ENCODE measurements around the gene ACSF3.
"Not testable (repeated sequence)": the region's sequence is repeated elsewhere in the genome, so short reads cannot be mapped to it uniquely, and the experiment has no call there.

Gene ACSF3

GRCh38 chr16:89056592-89056991 lies 37.1 kb upstream of the ACSF3 start:
- DNase-seq, result no peak

GRCh38 chr16:89057738-89058137 lies 35.9 kb upstream of the ACSF3 start:
- DNase-seq, result no peak

DNA sequence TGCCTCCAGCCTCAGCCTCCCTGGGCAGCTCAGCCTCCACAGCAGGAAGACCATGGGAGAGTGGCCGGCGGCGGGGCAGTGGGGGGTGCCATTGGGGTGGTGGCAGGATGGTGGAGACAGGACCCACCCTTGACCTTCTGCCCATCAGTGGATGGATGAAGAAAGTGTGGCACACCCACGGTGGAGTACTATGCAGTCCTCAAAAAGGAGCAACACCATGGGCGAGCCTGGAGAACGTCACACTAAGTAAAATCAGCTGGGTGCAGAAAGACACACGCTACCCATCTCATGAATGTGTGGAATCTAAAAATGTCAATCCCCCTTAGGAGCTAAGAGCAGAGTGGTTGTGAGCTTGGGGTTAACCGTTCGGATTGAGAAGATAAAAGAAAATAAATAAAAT lies 34.8 kb upstream of the ACSF3 start:
- DNase-seq, result no peak

- DNase-seq, result no peak
These were observed 33.4 kb upstream of the ACSF3 start for GRCh38 chr16:89060207-89060794.

DNA sequence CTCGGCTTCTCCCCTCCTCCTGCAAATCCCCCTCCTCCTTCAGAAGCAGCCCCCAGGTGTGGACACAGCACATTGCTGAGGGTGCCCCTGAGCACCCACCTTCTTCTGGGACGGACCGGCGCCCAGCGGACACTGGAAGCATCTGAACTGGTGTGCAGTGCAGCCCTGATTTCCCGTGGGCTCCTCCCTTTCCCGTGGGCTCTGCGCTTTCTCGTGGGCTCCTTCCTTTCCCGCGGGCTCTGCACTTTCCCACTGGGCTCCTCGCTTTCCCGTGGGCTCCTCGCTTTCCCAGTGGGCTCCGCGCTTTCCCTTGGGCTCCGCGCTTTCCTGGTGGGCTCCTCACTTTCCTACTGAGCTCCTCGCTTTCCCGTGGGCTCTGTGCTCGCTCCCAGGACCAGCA lies 32.6 kb upstream of the ACSF3 start:
- no peak for DNase-seq

DNA sequence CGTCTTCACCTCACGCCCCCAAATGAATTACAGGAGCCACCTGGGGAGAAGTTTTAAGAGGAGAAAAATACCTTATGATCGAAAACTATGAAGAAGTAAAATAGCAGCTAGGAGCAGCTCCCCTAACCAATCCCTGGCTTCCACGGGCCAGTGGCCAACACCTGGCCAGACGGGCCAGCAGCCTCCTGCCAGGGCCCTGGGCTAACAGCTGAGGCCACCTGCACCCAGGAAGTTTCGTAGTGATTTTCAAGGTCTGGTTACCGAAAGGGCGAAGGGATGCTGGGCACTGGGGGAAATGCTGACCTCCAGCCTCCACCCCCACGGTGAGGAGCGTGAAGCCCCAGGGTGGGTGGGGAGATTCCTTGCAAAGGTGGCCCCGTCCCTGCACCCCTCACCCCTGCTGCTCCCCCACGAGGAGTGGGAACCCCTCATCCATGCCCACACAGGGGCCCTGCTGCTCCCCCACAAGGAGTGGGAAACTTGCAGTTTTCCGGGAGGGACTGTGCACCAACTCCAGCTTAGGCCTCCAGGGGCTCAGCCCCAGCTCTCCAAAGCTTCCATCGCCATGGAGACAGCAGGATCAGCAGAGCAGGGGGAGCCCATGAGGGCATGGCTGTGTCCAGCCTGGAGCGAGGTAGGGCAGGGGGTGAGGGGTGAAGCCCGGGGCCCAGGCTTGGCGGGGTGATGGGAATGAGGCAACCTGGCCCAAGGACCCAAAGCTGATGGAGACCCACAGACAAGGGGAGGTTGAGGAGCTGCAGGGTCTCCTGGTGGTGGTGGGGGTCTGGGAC lies 31.9 kb upstream of the ACSF3 start:
- no peak for DNase-seq

DNA sequence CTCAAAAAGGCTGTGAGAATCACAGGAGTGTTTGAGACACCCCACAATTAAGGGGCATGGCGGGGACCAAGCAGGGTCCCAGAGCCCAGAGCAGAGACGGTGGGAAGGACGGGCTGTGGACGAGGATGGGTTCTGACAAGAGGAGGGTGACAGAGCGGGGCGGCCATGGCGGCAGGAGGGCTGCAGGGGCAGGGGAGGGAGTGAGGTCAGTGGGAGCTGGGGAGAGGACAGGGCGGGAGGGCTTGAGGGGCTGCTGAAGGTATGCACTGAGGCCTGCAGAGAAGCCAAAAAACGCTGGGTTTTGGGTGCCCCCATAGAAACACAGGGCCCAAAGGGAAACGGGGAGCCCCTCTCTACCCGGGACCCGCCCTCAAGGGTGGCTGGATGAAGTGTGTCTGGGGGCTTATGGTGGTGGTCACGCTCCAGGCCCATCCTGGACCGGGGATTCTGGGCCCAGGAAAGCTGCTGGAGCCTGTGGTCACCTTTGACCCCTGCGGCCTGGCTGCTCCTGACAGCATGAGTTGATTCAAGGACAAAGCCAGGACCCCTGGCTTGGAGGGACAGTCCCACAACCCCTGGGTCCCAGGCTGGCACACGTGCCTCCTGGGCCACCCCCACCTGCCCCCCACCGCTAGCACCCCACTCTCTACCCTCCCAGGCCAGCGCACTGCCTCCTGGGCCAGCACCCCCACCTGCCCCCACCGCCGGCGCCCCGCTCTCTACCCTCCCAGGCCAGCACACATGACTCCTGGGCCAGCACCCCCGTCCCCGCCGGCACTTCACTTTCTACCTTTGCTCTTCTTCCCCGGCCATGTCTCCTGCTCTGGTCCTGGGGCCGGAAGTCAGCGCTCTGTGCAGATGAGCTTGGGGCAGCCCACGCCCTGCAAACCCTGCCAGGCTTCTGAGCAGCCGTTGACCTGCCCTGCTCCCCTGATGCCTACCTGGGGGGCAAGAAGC lies 31.0 kb upstream of the ACSF3 start:
- no peak for DNase-seq

DNA sequence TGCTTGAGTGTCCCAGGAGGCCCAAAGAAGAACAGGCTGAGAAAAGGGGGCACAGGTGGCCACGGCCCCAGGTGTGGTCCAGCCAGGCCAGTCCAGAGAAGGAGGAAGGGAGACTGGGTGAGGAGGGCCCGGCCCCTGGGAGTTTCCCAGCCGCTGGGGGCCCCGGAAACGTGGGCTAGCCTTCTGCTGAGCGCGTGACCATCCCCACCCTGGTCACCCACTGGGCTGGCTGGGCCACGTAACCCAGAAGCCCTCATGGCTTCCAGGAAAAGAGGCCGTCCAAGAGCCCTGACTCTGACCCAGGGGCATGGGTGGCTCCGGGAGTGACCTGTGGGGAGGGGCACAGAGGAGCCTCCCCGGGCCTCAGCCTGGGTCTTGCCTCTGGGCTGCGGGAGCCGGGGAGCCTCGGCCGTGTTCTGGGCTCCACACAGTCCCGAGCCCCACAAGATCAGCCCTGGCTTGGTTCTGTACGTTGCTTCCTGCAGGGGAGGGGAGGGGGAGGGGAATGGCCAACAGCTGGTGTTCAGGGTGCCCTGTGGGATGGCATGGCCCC lies 29.8 kb upstream of the ACSF3 start:
- no peak for DNase-seq

- no peak for DNase-seq
These were observed 28.8 kb upstream of the ACSF3 start for GRCh38 chr16:89064606-89065457.

GRCh38 chr16:89065458-89065822 lies 28.2 kb upstream of the ACSF3 start:
- DNase-seq, result no peak

GRCh38 chr16:89066721-89067120 lies 26.9 kb upstream of the ACSF3 start:
- no peak for DNase-seq

DNA sequence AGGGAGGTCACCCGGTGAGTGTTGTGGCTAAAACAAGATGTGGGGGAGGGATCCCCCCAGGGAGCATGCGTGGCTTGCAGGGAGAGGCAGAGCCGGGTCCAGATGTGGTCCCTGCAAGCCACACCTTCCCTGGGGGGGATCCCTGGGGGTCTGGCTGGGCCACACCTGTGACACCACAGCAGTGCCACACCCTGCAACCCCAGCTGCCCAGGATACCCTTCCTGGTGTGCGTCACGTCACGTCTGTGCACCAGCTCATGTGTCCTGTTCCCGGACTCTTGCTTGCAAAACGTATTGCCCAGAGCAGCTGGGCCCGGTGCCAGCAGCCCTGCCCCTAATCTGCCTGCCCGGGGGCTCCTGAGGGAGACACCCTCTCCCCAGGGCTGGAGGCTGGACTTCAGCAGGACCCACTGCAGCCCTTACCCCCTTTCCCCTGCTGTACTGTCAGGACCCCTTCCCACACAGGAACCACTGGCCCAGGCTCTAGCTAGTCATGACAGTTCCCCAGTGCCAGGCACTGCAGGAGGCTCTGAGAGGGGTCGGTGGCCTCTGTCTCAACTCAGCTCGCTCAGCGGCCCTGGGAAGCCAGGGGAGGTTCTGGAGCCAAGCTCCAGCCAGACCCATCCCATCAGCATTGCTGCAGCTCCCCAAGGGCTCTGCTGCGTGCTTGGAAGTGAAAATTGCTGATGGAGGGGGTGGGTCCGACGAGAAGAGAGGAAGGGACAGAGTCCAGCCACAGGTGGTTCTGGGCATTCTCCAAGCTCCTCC lies 25.8 kb upstream of the ACSF3 start:
- DNase-seq, result no peak

GRCh38 chr16:89068814-89069616 lies 24.6 kb upstream of the ACSF3 start:
- DNase-seq, result not testable (repeated sequence)

GRCh38 chr16:89069920-89070319 lies 23.7 kb upstream of the ACSF3 start:
- no peak for DNase-seq

GRCh38 chr16:89070590-89070989 lies 23.1 kb upstream of the ACSF3 start:
- DNase-seq, result no peak

DNA sequence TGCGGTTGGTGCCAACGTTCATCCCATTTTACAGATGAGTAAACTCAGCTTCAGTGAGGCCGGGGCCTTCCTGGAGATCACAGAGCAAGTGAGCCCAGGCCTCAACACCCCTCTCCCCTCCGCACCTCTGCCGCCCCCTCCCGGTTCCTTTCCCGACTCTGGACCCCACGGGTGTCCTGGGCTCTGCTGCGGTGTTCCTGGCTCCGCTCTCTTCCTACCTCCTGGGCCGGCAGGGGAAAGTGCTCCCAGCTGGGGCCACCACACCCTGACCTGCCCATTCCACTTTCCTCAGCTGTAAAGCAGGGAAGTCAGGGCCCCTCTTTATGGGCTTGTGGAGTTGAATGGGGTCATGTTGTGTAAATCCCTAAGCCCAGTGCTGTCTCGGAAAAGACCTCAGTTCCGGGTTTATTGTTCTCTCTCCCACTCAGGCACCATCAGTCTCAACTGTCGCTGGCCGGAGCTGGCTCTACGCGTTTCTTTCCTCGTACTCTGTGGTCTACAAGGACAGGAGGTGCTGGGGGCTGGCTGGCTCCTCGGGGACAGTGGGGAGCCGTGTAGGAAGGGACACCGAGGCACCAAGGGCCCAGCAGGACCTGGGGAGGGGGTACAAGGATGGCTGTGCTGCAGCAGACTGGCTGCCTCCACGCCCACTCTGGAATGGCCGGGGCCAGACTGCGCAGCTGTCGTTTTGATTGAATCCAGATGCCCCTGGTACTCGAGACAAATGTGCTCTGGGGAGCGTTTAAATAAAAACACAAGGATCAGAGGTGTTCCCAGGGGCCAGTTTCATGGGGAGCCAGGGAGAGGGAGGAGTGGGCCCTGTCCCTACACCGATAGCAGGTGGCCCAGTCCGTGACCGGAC lies 21.7 kb upstream of the ACSF3 start:
- DNase-seq, result peak; percentile 9

- no peak for DNase-seq
These were observed 21.0 kb upstream of the ACSF3 start for GRCh38 chr16:89072548-89073130.

DNA sequence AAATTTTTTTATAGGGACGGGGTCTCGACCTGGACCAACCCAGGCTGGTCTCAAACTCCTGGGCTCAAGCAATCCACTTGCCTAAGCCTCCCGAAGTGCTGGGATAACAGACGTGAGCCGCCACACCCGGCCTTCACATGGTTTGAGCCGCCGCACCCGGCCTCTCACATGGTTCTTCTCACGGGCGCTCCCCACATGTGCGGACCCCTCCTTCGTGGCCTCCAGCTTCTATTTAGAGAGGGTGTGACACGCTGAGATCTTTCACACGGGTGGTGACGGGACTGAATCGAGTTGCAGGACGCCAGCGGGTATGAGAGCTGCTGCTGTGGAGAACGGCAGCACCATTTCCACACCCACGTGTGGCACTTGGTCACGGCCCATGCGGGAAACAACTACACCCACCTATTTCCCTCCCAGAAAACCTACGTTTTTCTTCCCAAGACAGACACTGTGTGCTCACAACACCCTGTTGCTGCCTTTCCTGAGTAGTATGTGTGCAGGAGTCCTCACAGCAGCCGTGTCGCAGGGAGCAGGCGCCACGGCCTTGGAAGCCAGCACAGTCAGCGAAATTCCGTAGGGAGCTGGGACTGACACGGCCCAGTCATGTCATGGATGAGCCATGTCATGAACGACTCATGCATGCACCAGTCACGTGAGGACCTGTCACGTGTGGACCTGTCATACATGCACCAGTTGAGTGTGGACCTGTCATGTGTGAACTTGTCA lies 20.1 kb upstream of the ACSF3 start:
- no peak for DNase-seq
